GM23338 (cell line): Measurements from ENCODE around the gene GMEB2. TPM values are rescaled to one million over a fixed set of nuclear protein-coding genes. Genes with fewer than 3 reads are reported as not detected.
A peak's percentile ranks its signal among the peaks of the same experiment; 100 is the strongest.

Source experiments
- ATAC-seq: fragments of 200-7000 bp; cut with Tn5 transposase; 3 replicates; pipeline ENCODE4 v1.9.1; 2020
- DNase-seq: peaks from one replicate; pipeline ENCODE4 v3.0.0-alpha.2; 2015; ENCODE audit warnings: low spot score
- H2AFZ ChIP-seq: fragments of 200-600 bp; sonication (generic); 2 replicates; pipeline ENCODE4 v1.8.0; 2016; ENCODE audit warnings: antibody characterized with exemption, mild to moderate bottlenecking, moderate library complexity
- H3F3A ChIP-seq: fragments of 200-600 bp; sonication (generic); replicated peaks from 2 replicates; pipeline ENCODE4 v1.8.0; 2017; ENCODE audit warnings: antibody characterized with exemption, mixed run types, low read depth
- H3K27ac ChIP-seq: fragments of 200-600 bp; sonication (generic); 2 replicates; pipeline ENCODE4 v1.6.1; 2016; ENCODE audit warnings: low read depth
- H3K27me3 ChIP-seq: fragments of 200-600 bp; sonication (generic); 2 replicates; pipeline ENCODE4 v1.8.0; 2016; ENCODE audit warnings: mild to moderate bottlenecking, mixed run types, moderate library complexity; ENCODE audit not compliant: insufficient read depth
- H3K36me3 ChIP-seq: fragments of 200-600 bp; sonication (generic); 2 replicates; pipeline ENCODE4 v1.8.0; 2016; ENCODE audit warnings: mild to moderate bottlenecking; ENCODE audit not compliant: insufficient read depth
- H3K4me1 ChIP-seq: fragments of 200-600 bp; sonication (generic); 2 replicates; pipeline ENCODE4 v1.8.0; 2016; ENCODE audit warnings: mild to moderate bottlenecking, moderate library complexity; ENCODE audit not compliant: insufficient read depth
- H3K4me2 ChIP-seq: fragments of 200-600 bp; sonication (generic); 2 replicates; pipeline ENCODE4 v1.7.1; 2017; ENCODE audit warnings: mixed run types
- H3K4me3 ChIP-seq: fragments of 200-600 bp; sonication (generic); 2 replicates; pipeline ENCODE4 v1.6.1; 2016; ENCODE audit warnings: mixed run types
- H3K79me2 ChIP-seq: fragments of 200-600 bp; sonication (generic); replicated peaks from 2 replicates; pipeline ENCODE4 v1.8.0; 2017; ENCODE audit warnings: mild to moderate bottlenecking; ENCODE audit not compliant: insufficient read depth
- H3K9me2 ChIP-seq: fragments of 200-600 bp; sonication (generic); 2 replicates; pipeline ENCODE4 v1.8.0; 2017; ENCODE audit not compliant: insufficient read depth
- H4K20me1 ChIP-seq: fragments of 200-600 bp; sonication (generic); replicated peaks from 2 replicates; pipeline ENCODE4 v1.8.0; 2017; ENCODE audit warnings: mild to moderate bottlenecking; ENCODE audit not compliant: insufficient read depth
- H3K27ac Mint-ChIP-seq: 2 replicates; pipeline ENCODE4 v1.8.0; 2020; ENCODE audit warnings: inconsistent platforms, mild to moderate bottlenecking, moderate library complexity, mixed read lengths
- H3K27me3 Mint-ChIP-seq: 3 replicates; pipeline ENCODE4 v1.8.0; 2022; ENCODE audit warnings: low read depth, mild to moderate bottlenecking, moderate library complexity, mixed read lengths, inconsistent platforms; ENCODE audit not compliant: insufficient read depth, poor library complexity
- H3K36me3 Mint-ChIP-seq: 3 replicates; pipeline ENCODE4 v1.8.0; 2021; ENCODE audit warnings: low read depth, mild to moderate bottlenecking, inconsistent platforms, moderate library complexity, mixed read lengths
- H3K4me1 Mint-ChIP-seq: 3 replicates; pipeline ENCODE4 v1.8.0; 2020; ENCODE audit warnings: mild to moderate bottlenecking, inconsistent platforms, mixed read lengths
- H3K4me3 Mint-ChIP-seq: 3 replicates; pipeline ENCODE4 v1.8.0; 2021; ENCODE audit warnings: moderate library complexity, mild to moderate bottlenecking, inconsistent platforms, mixed read lengths
- H3K9me3 Mint-ChIP-seq: 3 replicates; pipeline ENCODE4 v1.8.0; 2020; ENCODE audit warnings: moderate library complexity, mild to moderate bottlenecking, inconsistent platforms, mixed read lengths
- CREB1 ChIP-seq: fragments of 250-450 bp; sonication (Bioruptor Pico); IDR thresholded peaks from 2 replicates; pipeline ENCODE4 v1.5.0; 2020; ENCODE audit warnings: low read depth, mild to moderate bottlenecking, moderate library complexity
- ETS1 ChIP-seq: IDR thresholded peaks from 2 replicates; pipeline ENCODE4 v1.6.1; 2016; ENCODE audit warnings: antibody characterized with exemption
- EZH2 ChIP-seq: fragments of 200-600 bp; sonication (generic); IDR thresholded peaks from one replicate; pipeline ENCODE4 v1.8.0; 2017; ENCODE audit warnings: antibody characterized with exemption, mild to moderate bottlenecking, low read depth; ENCODE audit not compliant: unreplicated experiment
- EZH2phosphoT487 ChIP-seq: fragments of 200-600 bp; sonication (generic); IDR thresholded peaks from one replicate; pipeline ENCODE4 v1.8.1; 2018; ENCODE audit warnings: antibody characterized with exemption; ENCODE audit not compliant: unreplicated experiment
- JUNB ChIP-seq: IDR thresholded peaks from one replicate; pipeline ENCODE4 v1.6.1; 2016; ENCODE audit warnings: antibody characterized with exemption; ENCODE audit not compliant: unreplicated experiment
- NANOG ChIP-seq: IDR thresholded peaks from 2 replicates; pipeline ENCODE4 v1.6.1; 2016; ENCODE audit warnings: antibody characterized with exemption, borderline replicate concordance
- POLR2AphosphoS5 ChIP-seq: IDR thresholded peaks from 2 replicates; pipeline ENCODE4 v1.6.1; 2016; ENCODE audit warnings: antibody characterized with exemption, low read depth
- REST ChIP-seq: IDR thresholded peaks from one replicate; pipeline ENCODE4 v1.6.1; 2018; ENCODE audit warnings: antibody characterized with exemption; ENCODE audit not compliant: unreplicated experiment
- STAT1 ChIP-seq: IDR thresholded peaks from one replicate; pipeline ENCODE4 v1.6.1; 2016; ENCODE audit warnings: antibody characterized with exemption; ENCODE audit not compliant: unreplicated experiment
- ZNF462 ChIP-seq: fragments of 250-450 bp; sonication (Bioruptor Pico); IDR thresholded peaks from 2 replicates; pipeline ENCODE4 v1.5.0; 2020; ENCODE audit warnings: mild to moderate bottlenecking, moderate library complexity
- polyA plus RNA-seq: library from polyadenylated mRNA; unstranded; fragments of >200 nt; fragmentation: Nextera tagmentation; extraction: Ambion mirVana; gene quantifications from 2 replicates; pipeline ENCODE4 v1.2.1, GENCODE V29; 2016
- total RNA-seq: library from RNA; depleted of rRNA; stranded (reverse); fragments of >200 nt; shearing (Covaris generic); gene quantifications from 2 replicates; pipeline ENCODE4 v1.2.3, GENCODE V29; 2014

GMEB2 gene
- total and polyA plus RNA-seq, 2 experiments from 2014 or later, result 4.4 to 20.6 TPM

GRCh38 chr20:63653041-63653973, 26.4 kb upstream of the GMEB2 start, which contains the start of gene STMN3 (continued):
- TF ChIP-seq STAT1 (no peak), POLR2AphosphoS5 (peak; percentile 54; the same call in 1 of the 2 replicates), JUNB (no peak), CREB1 (CRISPR knock-in tag) (peak; percentile 27; the same call in 1 of the 2 replicates), EZH2phosphoT487 (no peak), EZH2 (no peak)

GRCh38 chr20:63652192-63652980, 25.5 kb upstream of the GMEB2 start:
- DNase-seq (peak; percentile 61), ATAC-seq (peak; percentile 18)
- Mint-ChIP-seq H3K4me1 (peaks cover 24% of the 10 kb centered on the region), H3K36me3 (no peaks in the 10 kb centered on the region; the same call in 2 of the 3 replicates), H3K9me3 (no peaks in the 10 kb centered on the region), H3K27me3 (peaks cover 9% of the 10 kb centered on the region), H3K27ac (no peak overlapping the region), H3K4me3 (peak overlapping the region; percentile 79)
- 0 out of 2 replicates have a peak, but pooled peaks cover 3% of the 10 kb centered on the region for H3K79me2 ChIP-seq
- H3K27ac ChIP-seq, result no peak overlapping the region
- H3K4me2 ChIP-seq, result peak overlapping the region; percentile 83
- H4K20me1 ChIP-seq, result no peaks in the 10 kb centered on the region; the same call in 1 of the 2 replicates
- H3F3A ChIP-seq, result peaks cover 6% of the 10 kb centered on the region; the same call in 1 of the 2 replicates
- H3K27me3 ChIP-seq, result no peaks in the 10 kb centered on the region
- H3K9me2 ChIP-seq, result no peaks in the 10 kb centered on the region
- H2AFZ ChIP-seq, result 0 out of 2 replicates have a peak overlapping the region, but pooled peaks have one; percentile 14
- no peaks in the 10 kb centered on the region for H3K36me3 ChIP-seq
- H3K4me1 ChIP-seq, result peaks cover 13% of the 10 kb centered on the region
- peak overlapping the region; percentile 85 for H3K4me3 ChIP-seq
- TF ChIP-seq EZH2 (no peak), CREB1 (CRISPR knock-in tag) (no peak), ETS1 (no peak), ZNF462 (CRISPR knock-in tag) (no peak), JUNB (no peak), STAT1 (no peak), POLR2AphosphoS5 (peak; percentile 41; the same call in 1 of the 2 replicates), NANOG (no peak), REST (peak; percentile 42)
